ENCODE measurements around the gene RPL32.

DNA sequence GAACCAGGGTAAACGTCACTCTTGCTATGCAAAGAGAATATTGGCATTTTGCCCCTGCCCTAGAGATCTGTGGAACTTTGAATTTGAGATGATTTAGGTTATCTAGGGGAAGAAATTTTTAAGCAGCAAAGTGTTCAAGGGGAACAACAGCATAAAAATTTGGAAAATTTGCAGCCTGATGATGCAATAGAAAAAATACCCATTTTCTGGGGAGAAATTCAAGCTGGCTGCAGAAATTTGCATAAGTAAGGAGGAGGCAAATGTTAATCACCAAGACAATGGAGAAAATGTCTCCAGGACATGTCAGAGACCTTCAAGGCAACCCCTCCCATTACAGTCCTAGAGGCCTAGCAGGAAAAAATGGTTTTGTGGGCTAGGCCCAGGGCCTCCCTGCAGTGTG, 4.4 kb upstream of the RPL32 start:
- TF ChIP-seq NFE2L1 (CRISPR knock-in tag; IDR thresholded peaks at IDR 0.05) (no peak), SMAD3 (CRISPR knock-in tag; IDR thresholded peaks at IDR 0.05; ENCODE audit: borderline replicate concordance) (no peak), CTCF (IDR thresholded peaks at IDR 0.05) (no peak), JUN (CRISPR knock-in tag; IDR thresholded peaks at IDR 0.05) (no peak), E2F4 (CRISPR knock-in tag; IDR thresholded peaks at IDR 0.05; ENCODE audit: borderline replicate concordance, low read depth) (no peak), ELF4 (CRISPR knock-in tag; IDR thresholded peaks at IDR 0.05; ENCODE audit: low read depth) (no peak)
- TF ChIP-seq, protein P1, sequence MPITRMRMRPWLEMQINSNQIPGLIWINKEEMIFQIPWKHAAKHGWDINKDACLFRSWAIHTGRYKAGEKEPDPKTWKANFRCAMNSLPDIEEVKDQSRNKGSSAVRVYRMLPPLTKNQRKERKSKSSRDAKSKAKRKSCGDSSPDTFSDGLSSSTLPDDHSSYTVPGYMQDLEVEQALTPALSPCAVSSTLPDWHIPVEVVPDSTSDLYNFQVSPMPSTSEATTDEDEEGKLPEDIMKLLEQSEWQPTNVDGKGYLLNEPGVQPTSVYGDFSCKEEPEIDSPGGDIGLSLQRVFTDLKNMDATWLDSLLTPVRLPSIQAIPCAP (CRISPR knock-in tag; IDR thresholded peaks at IDR 0.05) = no peak
